Suprapubic skin (tissue), 4 donors: ENCODE data around the gene PDE9A. TPM values are rescaled to one million over a fixed set of nuclear protein-coding genes. Genes with fewer than 3 reads are reported as not detected.

Experiments used
- DNase-seq, 2 donors: peaks; one replicate each; pipeline ENCODE4 v3.0.0-alpha.2; 2019; ENCODE audit warnings: low spot score in 2 of 2
- H3K27ac ChIP-seq: fragments of 200-600 bp; sonication (generic); one replicate; pipeline ENCODE4 v1.5.1; 2019
- H3K27me3 ChIP-seq: fragments of 200-600 bp; sonication (generic); one replicate; pipeline ENCODE4 v1.5.1; 2019
- H3K36me3 ChIP-seq: fragments of 200-600 bp; sonication (generic); one replicate; pipeline ENCODE4 v1.5.1; 2019
- H3K4me1 ChIP-seq: fragments of 200-600 bp; sonication (generic); one replicate; pipeline ENCODE4 v1.5.1; 2019
- H3K4me3 ChIP-seq: fragments of 200-600 bp; sonication (generic); one replicate; pipeline ENCODE4 v1.5.1; 2019; ENCODE audit warnings: mild to moderate bottlenecking
- H3K9me3 ChIP-seq: fragments of 200-600 bp; sonication (generic); one replicate; pipeline ENCODE4 v1.5.1; 2019
- CTCF ChIP-seq, 2 donors: fragments of 200-600 bp in 1 of 2; fragments of 450-650 bp in 1 of 2; sonication (generic) in 1 of 2; IDR thresholded peaks; one replicate each; pipeline ENCODE4 v1.5.1; 2016 to 2019; ENCODE audit warnings: antibody characterized with exemption in 2 of 2, mild to moderate bottlenecking in 1 of 2, moderate library complexity in 1 of 2
- EP300 ChIP-seq: sonication (generic); formaldehyde crosslinking; IDR thresholded peaks from one replicate; pipeline ENCODE4 v1.6.1; 2017; ENCODE audit warnings: antibody characterized with exemption
- POLR2A ChIP-seq, 2 donors: fragments of 450-650 bp; IDR thresholded peaks; one replicate each; pipeline ENCODE4 v1.6.1; 2017; ENCODE audit warnings: antibody characterized with exemption in 2 of 2, mild to moderate bottlenecking in 2 of 2, moderate library complexity in 2 of 2
- POLR2AphosphoS5 ChIP-seq, 3 donors: sonication (generic); formaldehyde crosslinking; IDR thresholded peaks; one replicate each; pipeline ENCODE4 v1.6.1; 2017; ENCODE audit warnings: antibody characterized with exemption in 3 of 3
- WGBS: methylation state at CpG from one replicate; pipeline ENCODE4 v1.1.5; 2018; 5-methylcytosine and 5-hydroxymethylcytosine counted together
- total RNA-seq, 4 donors: library from RNA; depleted of rRNA; stranded (reverse); fragments of >200 nt; gene quantifications; one replicate each; pipeline ENCODE4 v1.1.0, GENCODE V29; 2016

PDE9A gene
- total RNA-seq, 4 donors from 2014 or later = 4.5 to 12.0 (median 7.1) TPM

- no peak for TF ChIP-seq POLR2AphosphoS5 (IDR thresholded peaks at IDR 0.05)
- no peak for TF ChIP-seq POLR2A (IDR thresholded peaks at IDR 0.05)
- no peak for TF ChIP-seq EP300
- TF ChIP-seq CTCF (IDR thresholded peaks at IDR 0.05) = no peak
- Histone ChIP-seq H3K36me3 (no peaks in the 10 kb centered on the region), H3K27ac (no peak overlapping the region), H3K9me3 (no peaks in the 10 kb centered on the region), H3K27me3 (no peaks in the 10 kb centered on the region), H3K4me3 (no peak overlapping the region), H3K4me1 (peaks cover 32% of the 10 kb centered on the region)
- DNase-seq = no peak
- WGBS = 75% methylated on average over 6 of the region's 12 CpGs
These were observed 71.0 kb downstream of the PDE9A start for GRCh38 chr21:42724226-42724920.

- Histone ChIP-seq H3K27me3 (no peaks in the 10 kb centered on the region), H3K4me1 (peaks cover 32% of the 10 kb centered on the region), H3K9me3 (no peaks in the 10 kb centered on the region), H3K36me3 (no peaks in the 10 kb centered on the region), H3K27ac (no peak overlapping the region), H3K4me3 (no peak overlapping the region)
- no peak for TF ChIP-seq POLR2A (IDR thresholded peaks at IDR 0.05)
- TF ChIP-seq CTCF (IDR thresholded peaks at IDR 0.05) = no peak
- TF ChIP-seq EP300 = no peak
- TF ChIP-seq POLR2AphosphoS5 (IDR thresholded peaks at IDR 0.05) = no peak
- WGBS = 93% methylated on average over 15 of the region's 15 CpGs
- DNase-seq = no peak
These were observed 72.1 kb downstream of the PDE9A start for GRCh38 chr21:42725416-42725930.

GRCh38 chr21:42731264-42732032 lies 78.0 kb downstream of the PDE9A start:
- peak in 1 of 2 donors; percentile 76 for DNase-seq
- H3K4me1 ChIP-seq = peaks cover 4% of the 10 kb centered on the region
- peaks cover 5% of the 10 kb centered on the region for H3K36me3 ChIP-seq
- TF ChIP-seq EP300 (no peak), CTCF (IDR thresholded peaks at IDR 0.05) (no peak)
- no peak overlapping the region for H3K4me3 ChIP-seq
- H3K27ac ChIP-seq = peak overlapping the region; percentile 57
- WGBS = 72% methylated on average over 19 of the region's 19 CpGs
- no peaks in the 10 kb centered on the region for H3K27me3 ChIP-seq
- no peaks in the 10 kb centered on the region for H3K9me3 ChIP-seq

- H3K9me3 ChIP-seq = no peaks in the 10 kb centered on the region
- WGBS = 78% methylated on average over 12 of the region's 12 CpGs
- no peak for DNase-seq
- peaks cover 4% of the 10 kb centered on the region for H3K4me1 ChIP-seq
- TF ChIP-seq POLR2A (IDR thresholded peaks at IDR 0.05) = no peak
- no peak for TF ChIP-seq POLR2AphosphoS5 (IDR thresholded peaks at IDR 0.05)
- H3K36me3 ChIP-seq = peaks cover 5% of the 10 kb centered on the region
- peak overlapping the region; percentile 57 for H3K27ac ChIP-seq
- no peaks in the 10 kb centered on the region for H3K27me3 ChIP-seq
- no peak overlapping the region for H3K4me3 ChIP-seq
These were observed 78.6 kb downstream of the PDE9A start for GRCh38 chr21:42732033-42732410.

GRCh38 chr21:42733037-42733627 lies 79.7 kb downstream of the PDE9A start:
- no peaks in the 10 kb centered on the region for H3K9me3 ChIP-seq
- peaks cover 5% of the 10 kb centered on the region for H3K36me3 ChIP-seq
- no peaks in the 10 kb centered on the region for H3K27me3 ChIP-seq
- no peak overlapping the region for H3K27ac ChIP-seq
- WGBS = 66% methylated on average over 7 of the region's 7 CpGs
- peak in 1 of 2 donors; percentile 38 for DNase-seq
- peaks cover 4% of the 10 kb centered on the region for H3K4me1 ChIP-seq
- no peak overlapping the region for H3K4me3 ChIP-seq
- TF ChIP-seq EP300 = no peak
- no peak for TF ChIP-seq CTCF (IDR thresholded peaks at IDR 0.05)
- TF ChIP-seq POLR2A (IDR thresholded peaks at IDR 0.05) = no peak
- TF ChIP-seq POLR2AphosphoS5 (IDR thresholded peaks at IDR 0.05) = no peak
